ENCODE measurements around the gene ISYNA1. TPM values are rescaled to one million over a fixed set of nuclear protein-coding genes. Genes with fewer than 3 reads are reported as not detected.

Gene ISYNA1
- total and polyA plus RNA-seq, 5 donors, result 36.9 to 55.4 (median 48.5) TPM

GRCh38 chr19:18390065-18390907, 47.6 kb downstream of the ISYNA1 start:
- DNase-seq (no peak), ATAC-seq (no peak)
- no peak overlapping the region for H3K4me3 ChIP-seq (ENCODE audit: low read length)
- intact Hi-C loops (cut with DNase I), result loop anchor here in 1 of 4 donors (10.0 kb wide), 1 partner anchor 115 kb away; the partner anchor contains the start of gene IQCN
- H3K9me3 ChIP-seq (ENCODE audit: control insufficient read depth, low read length), result no peaks in the 10 kb centered on the region
- no peaks in the 10 kb centered on the region for H3K27me3 ChIP-seq (ENCODE audit: control insufficient read depth, insufficient read depth)
- H3K4me1 ChIP-seq (ENCODE audit: control insufficient read depth, insufficient read depth, low read length), result no peaks in the 10 kb centered on the region
- no peak overlapping the region for H3K27ac ChIP-seq (ENCODE audit: low read length)
- WGBS, result 84% methylated on average over 6 of the region's 6 CpGs

- DNase-seq, result no peak
- H3K4me1 ChIP-seq (ENCODE audit: control insufficient read depth, insufficient read depth, low read length), result no peaks in the 10 kb centered on the region
Observed at GRCh38 chr19:18389726-18390064, 48.2 kb downstream of the ISYNA1 start.

GRCh38 chr19:18388960-18389725, 48.8 kb downstream of the ISYNA1 start:
- H3K9me3 ChIP-seq (ENCODE audit: control insufficient read depth, low read length), result no peaks in the 10 kb centered on the region
- no peaks in the 10 kb centered on the region for H3K27me3 ChIP-seq (ENCODE audit: control insufficient read depth, insufficient read depth)
- DNase-seq (no peak), ATAC-seq (no peak)
- intact Hi-C loops (cut with DNase I), result no loop called here
- no peaks in the 10 kb centered on the region for H3K4me1 ChIP-seq (ENCODE audit: control insufficient read depth, insufficient read depth, low read length)
- WGBS, result 82% methylated on average over 13 of the region's 13 CpGs
- H3K27ac ChIP-seq (ENCODE audit: low read length), result no peak overlapping the region
- no peak overlapping the region for H3K4me3 ChIP-seq (ENCODE audit: low read length)

More at GRCh38 chr19:18389726-18390064, 48.2 kb downstream of the ISYNA1 start:
- H3K9me3 ChIP-seq (ENCODE audit: control insufficient read depth, low read length), result no peaks in the 10 kb centered on the region
- H3K27me3 ChIP-seq (ENCODE audit: control insufficient read depth, insufficient read depth), result no peaks in the 10 kb centered on the region
- no peak overlapping the region for H3K27ac ChIP-seq (ENCODE audit: low read length)
- intact Hi-C loops (cut with DNase I), result loop anchor here in 1 of 4 donors (10.0 kb wide), 1 partner anchor 115 kb away; the partner anchor contains the start of gene IQCN
- no peak for ATAC-seq
- H3K4me3 ChIP-seq (ENCODE audit: low read length), result no peak overlapping the region

GRCh38 chr19:18388100-18388959, 49.6 kb downstream of the ISYNA1 start:
- ATAC-seq (peak; percentile 90), DNase-seq (peak; percentile 81 to 94 (median 94))
- H3K4me3 ChIP-seq (ENCODE audit: low read length), result no peak overlapping the region
- no peaks in the 10 kb centered on the region for H3K4me1 ChIP-seq (ENCODE audit: control insufficient read depth, insufficient read depth, low read length)
- intact Hi-C loops (cut with DNase I), result no loop called here
- H3K9me3 ChIP-seq (ENCODE audit: control insufficient read depth, low read length), result no peaks in the 10 kb centered on the region
- 7% methylated on average over 86 of the region's 86 CpGs for WGBS
- no peaks in the 10 kb centered on the region for H3K27me3 ChIP-seq (ENCODE audit: control insufficient read depth, insufficient read depth)
- no peak overlapping the region for H3K27ac ChIP-seq (ENCODE audit: low read length)

GRCh38 chr19:18386543-18387271, 51.2 kb downstream of the ISYNA1 start:
- H3K4me1 ChIP-seq (ENCODE audit: control insufficient read depth, insufficient read depth, low read length), result no peaks in the 10 kb centered on the region
- 84% methylated on average over 14 of the region's 14 CpGs for WGBS
- DNase-seq, result no peak
- intact Hi-C loops (cut with DNase I), result no loop called here
- H3K9me3 ChIP-seq (ENCODE audit: control insufficient read depth, low read length), result no peaks in the 10 kb centered on the region
- no peak overlapping the region for H3K4me3 ChIP-seq (ENCODE audit: low read length)
- ATAC-seq, result no peak
- H3K27me3 ChIP-seq (ENCODE audit: control insufficient read depth, insufficient read depth), result no peaks in the 10 kb centered on the region
- H3K27ac ChIP-seq (ENCODE audit: low read length), result no peak overlapping the region

- intact Hi-C loops (cut with DNase I), result no loop called here
- WGBS, result 41% methylated on average over 33 of the region's 33 CpGs
- peak; percentile 44 to 45 for ATAC-seq
- no peak within 1 kb of the TSS for H3K4me3 ChIP-seq (ENCODE audit: low read length)
- no peaks in the 10 kb centered on the region for H3K27me3 ChIP-seq (ENCODE audit: control insufficient read depth, insufficient read depth)
- H3K9me3 ChIP-seq (ENCODE audit: control insufficient read depth, low read length), result no peaks in the 10 kb centered on the region
- no peak within 1 kb of the TSS for H3K27ac ChIP-seq (ENCODE audit: low read length)
- H3K4me1 ChIP-seq (ENCODE audit: control insufficient read depth, insufficient read depth, low read length), result no peaks in the 10 kb centered on the region
- DNase-seq, result peak; percentile 52 to 78 (median 71)
Observed at GRCh38 chr19:18385675-18386542, 52.0 kb downstream of the ISYNA1 start, which contains the start of gene GDF15. TSS of gene GDF15 (plus strand) at chr19:18386158. CDS start at chr19:18386190, 32 bp downstream.

GRCh38 chr19:18385359-18385674, 52.6 kb downstream of the ISYNA1 start:
- no peak for DNase-seq
- Histone ChIP-seq H3K27me3 (ENCODE audit: control insufficient read depth, insufficient read depth) (no peaks in the 10 kb centered on the region), H3K27ac (ENCODE audit: low read length) (no peak overlapping the region), H3K9me3 (ENCODE audit: control insufficient read depth, low read length) (no peaks in the 10 kb centered on the region), H3K4me3 (ENCODE audit: low read length) (no peak overlapping the region), H3K4me1 (ENCODE audit: control insufficient read depth, insufficient read depth, low read length) (peaks cover under 1% of the 10 kb centered on the region)
- ATAC-seq, result no peak
- WGBS, result 91% methylated on average over 3 of the region's 3 CpGs
- intact Hi-C loops (cut with DNase I), result no loop called here

- Histone ChIP-seq H3K4me3 (ENCODE audit: low read length) (no peak overlapping the region), H3K9me3 (ENCODE audit: control insufficient read depth, low read length) (no peaks in the 10 kb centered on the region), H3K27me3 (ENCODE audit: control insufficient read depth, insufficient read depth) (no peaks in the 10 kb centered on the region), H3K4me1 (ENCODE audit: control insufficient read depth, insufficient read depth, low read length) (peaks cover 3% of the 10 kb centered on the region), H3K27ac (ENCODE audit: low read length) (no peak overlapping the region)
- ATAC-seq, result no peak
- whole genome bisulfite sequencing, result 77% methylated on average over 7 of the region's 7 CpGs
- DNase-seq, result no peak
- intact Hi-C loops (cut with DNase I), result no loop called here
Observed at GRCh38 chr19:18384775-18385174, 53.2 kb downstream of the ISYNA1 start.
